H1 (cell line): ENCODE data around the gene ZBTB18. TPM values are rescaled to one million over a fixed set of nuclear protein-coding genes. Genes with fewer than 3 reads are reported as not detected.

Source experiments
- CTCF ChIA-PET: fragments of 300-600 bp; sonication (Branson Sonifier 250); formaldehyde crosslinking; loops from one replicate; lab custom pipeline; 2021; ENCODE audit not compliant: partially characterized antibody; lab: Charles Lee
- POLR2A ChIA-PET: fragments of 300-600 bp; sonication (Branson Sonifier 250); formaldehyde crosslinking; loops from one replicate; lab custom pipeline; 2021; ENCODE audit warnings: inconsistent platforms; ENCODE audit not compliant: partially characterized antibody; lab: Charles Lee
- DNase-seq, 2 experiments: peaks; one replicate each; pipeline versions ENCODE4 v3.0.0 to v3.0.0-alpha.2; 2010 to 2022; ENCODE audit warnings: low spot score in 2 of 2, low read depth in 1 of 2, mixed read lengths in 1 of 2
- FAIRE-seq: peaks from 2 replicates; lab custom pipeline; 2011; peaks lifted over from hg19 to GRCh38; lab: Jason Lieb, UNC
- H2AFZ ChIP-seq: 2 replicates; pipeline ENCODE4 v1.8.1; 2012; ENCODE audit warnings: low read length, inconsistent platforms
- H2AK5ac ChIP-seq: 2 replicates; pipeline ENCODE4 v1.6.1; 2013; ENCODE audit warnings: low read depth, low read length
- H2BK120ac ChIP-seq: replicated peaks from 2 replicates; pipeline ENCODE3; 2013; ENCODE audit warnings: low read depth, low read length, inconsistent platforms
- H2BK12ac ChIP-seq: 2 replicates; pipeline ENCODE4 v1.6.1; 2013; ENCODE audit warnings: low read depth, low read length
- H2BK15ac ChIP-seq: 2 replicates; pipeline ENCODE4 v1.6.1; 2013; ENCODE audit warnings: low read length
- H2BK20ac ChIP-seq: 2 replicates; pipeline ENCODE4 v1.6.1; 2013; ENCODE audit warnings: low read length
- H2BK5ac ChIP-seq: 2 replicates; pipeline ENCODE4 v1.6.1; 2013; ENCODE audit warnings: low read depth, low read length
- H3K14ac ChIP-seq: 2 replicates; pipeline ENCODE4 v1.6.1; 2013; ENCODE audit warnings: inconsistent platforms; ENCODE audit not compliant: insufficient read length
- H3K18ac ChIP-seq: 2 replicates; pipeline ENCODE4 v1.6.1; 2013; ENCODE audit warnings: low read length; ENCODE audit errors: extremely low read depth
- H3K23ac ChIP-seq: 2 replicates; pipeline ENCODE4 v1.6.1; 2013; ENCODE audit warnings: inconsistent platforms; ENCODE audit not compliant: insufficient read length
- H3K23me2 ChIP-seq: 2 replicates; pipeline ENCODE4 v1.6.1; 2013; ENCODE audit warnings: low read depth, low read length
- H3K27ac ChIP-seq: 2 replicates; pipeline ENCODE4 v1.6.1; 2011; ENCODE audit warnings: low read depth, low read length, inconsistent platforms
- H3K27me3 ChIP-seq, 4 experiments: replicated peaks in 1 of 4; 1 replicate in 1 of 4; 2 replicates in 3 of 4; pipeline versions ENCODE4 v1.6.1 to v1.8.1; 2011 to 2013; ENCODE audit warnings: low read length in 3 of 4, mild to moderate bottlenecking in 3 of 4, inconsistent platforms in 2 of 4, mixed read lengths in 2 of 4, moderate library complexity in 1 of 4; ENCODE audit not compliant: control insufficient read depth in 3 of 4, insufficient read depth in 3 of 4; ENCODE audit errors: extremely low read depth in 1 of 4
- H3K36me3 ChIP-seq, 4 experiments: 2 replicates each; pipeline versions ENCODE4 v1.6.1 to v1.8.1; 2011 to 2013; ENCODE audit warnings: mild to moderate bottlenecking in 4 of 4, low read length in 3 of 4, moderate library complexity in 2 of 4, control low read depth in 1 of 4, inconsistent platforms in 1 of 4; ENCODE audit not compliant: insufficient read depth in 4 of 4, control insufficient read depth in 2 of 4
- H3K4ac ChIP-seq: replicated peaks from 2 replicates; pipeline ENCODE3; 2013; ENCODE audit warnings: low read length, low read depth, mixed read lengths, inconsistent platforms; ENCODE audit not compliant: insufficient read length
- H3K4me1 ChIP-seq, 4 experiments: replicated peaks in 1 of 4; 1 replicate in 1 of 4; 2 replicates in 3 of 4; pipeline versions ENCODE4 v1.6.1 to v1.8.1; 2011 to 2013; ENCODE audit warnings: low read length in 3 of 4, inconsistent platforms in 2 of 4, mixed read lengths in 1 of 4; ENCODE audit not compliant: insufficient read depth in 4 of 4, control insufficient read depth in 3 of 4
- H3K4me2 ChIP-seq, 2 experiments: 2 replicates each; pipeline versions ENCODE4 v1.6.1 to v1.8.1; 2011 to 2013; ENCODE audit warnings: low read depth in 2 of 2, low read length in 2 of 2, control low read depth in 1 of 2, inconsistent platforms in 1 of 2, mild to moderate bottlenecking in 1 of 2; ENCODE audit not compliant: insufficient read depth in 1 of 2
- H3K4me3 ChIP-seq, 4 experiments: fragments of 200-600, 300-600 bp in 1 of 4; sonication (generic), shearing (Covaris generic), sonication (Bioruptor Twin) in 1 of 4; 2 replicates each; pipeline versions ENCODE4 v1.5.1 to v1.8.1; 2011 to 2016; ENCODE audit warnings: low read length in 4 of 4, low read depth in 3 of 4, control low read depth in 2 of 4, inconsistent platforms in 2 of 4, mild to moderate bottlenecking in 2 of 4, mixed read lengths in 1 of 4, moderate library complexity in 1 of 4; ENCODE audit not compliant: insufficient read depth in 2 of 4; ENCODE audit errors: extremely low read depth in 1 of 4
- H3K56ac ChIP-seq: replicated peaks from 2 replicates; pipeline ENCODE3; 2013; ENCODE audit warnings: low read depth, mild to moderate bottlenecking, mixed read lengths, low read length, inconsistent platforms; ENCODE audit not compliant: insufficient read length
- H3K79me1 ChIP-seq: 2 replicates; pipeline ENCODE4 v1.6.1; 2013; ENCODE audit warnings: low read depth, low read length, control low read depth
- H3K79me2 ChIP-seq, 2 experiments: 2 replicates each; pipeline versions ENCODE4 v1.6.1 to v1.8.1; 2012 to 2013; ENCODE audit warnings: low read length in 2 of 2, mild to moderate bottlenecking in 2 of 2, inconsistent platforms in 1 of 2; ENCODE audit not compliant: insufficient read depth in 2 of 2, control insufficient read depth in 1 of 2
- H3K9ac ChIP-seq, 4 experiments: replicated peaks in 1 of 4; 1 replicate in 1 of 4; 2 replicates in 3 of 4; pipeline versions ENCODE4 v1.6.1 to v1.8.1; 2011 to 2013; ENCODE audit warnings: low read depth in 3 of 4, low read length in 3 of 4, control low read depth in 2 of 4, mild to moderate bottlenecking in 2 of 4, moderate library complexity in 2 of 4, inconsistent platforms in 1 of 4; ENCODE audit errors: extremely low read depth in 1 of 4
- H3K9me3 ChIP-seq, 2 experiments: 2 replicates each; pipeline versions ENCODE4 v1.6.1 to v1.8.1; 2012 to 2013; ENCODE audit warnings: mild to moderate bottlenecking in 2 of 2, moderate library complexity in 2 of 2, control low read depth in 1 of 2, inconsistent platforms in 1 of 2, low read depth in 1 of 2, low read length in 1 of 2, mixed read lengths in 1 of 2; ENCODE audit not compliant: insufficient read depth in 2 of 2
- H4K20me1 ChIP-seq, 2 experiments: replicated peaks in 1 of 2; 2 replicates each; pipeline versions ENCODE3 to v1.8.1; 2011 to 2013; ENCODE audit warnings: inconsistent platforms in 2 of 2, low read length in 2 of 2, mild to moderate bottlenecking in 1 of 2; ENCODE audit not compliant: insufficient read depth in 2 of 2, control insufficient read depth in 1 of 2
- H4K5ac ChIP-seq: 2 replicates; pipeline ENCODE4 v1.6.1; 2013; ENCODE audit warnings: low read length, low read depth, mixed read lengths, inconsistent platforms; ENCODE audit not compliant: insufficient read length
- H4K8ac ChIP-seq: 2 replicates; pipeline ENCODE4 v1.8.0; 2013; ENCODE audit warnings: mild to moderate bottlenecking, moderate library complexity, low read length, inconsistent platforms; ENCODE audit not compliant: insufficient read depth; ENCODE audit errors: extremely low read depth
- H4K91ac ChIP-seq: replicated peaks from 2 replicates; pipeline ENCODE3; 2013; ENCODE audit warnings: low read length, mixed read lengths, inconsistent platforms; ENCODE audit not compliant: insufficient read length
- BACH1 ChIP-seq: IDR thresholded peaks from 2 replicates; pipeline ENCODE4 v1.6.1; 2012; ENCODE audit warnings: low read length, improper control_type of control experiment
- CREB1 ChIP-seq: IDR thresholded peaks from 2 replicates; pipeline ENCODE4 v1.6.1; 2012; ENCODE audit warnings: inconsistent platforms
- HDAC2 ChIP-seq, 2 experiments: fragments of 300-600 bp in 1 of 2; sonication (generic) in 1 of 2; IDR thresholded peaks; 2 replicates each; pipeline ENCODE4 v1.6.1; 2011 to 2012; ENCODE audit warnings: low read depth in 2 of 2, low read length in 2 of 2, mild to moderate bottlenecking in 2 of 2, moderate library complexity in 2 of 2, borderline replicate concordance in 1 of 2, inconsistent platforms in 1 of 2
- RAD21 ChIP-seq, 2 experiments: IDR thresholded peaks in 1 of 2; conservative IDR thresholded peaks in 1 of 2; 2 replicates each; pipeline ENCODE4 v1.6.1; 2011; ENCODE audit warnings: low read depth in 2 of 2, low read length in 2 of 2, improper control_type of control experiment in 1 of 2, inconsistent platforms in 1 of 2, mild to moderate bottlenecking in 1 of 2, moderate library complexity in 1 of 2
- ZNF274 ChIP-seq: IDR thresholded peaks from 2 replicates; pipeline ENCODE4 v1.7.0; 2012; ENCODE audit warnings: low read length, borderline replicate concordance; ENCODE audit errors: extremely low read depth
- WGBS, 2 experiments: shearing (Covaris generic) in 1 of 2; methylation state at CpG; one replicate each; pipeline versions ENCODE4 v1.1.6 to v1.1.7; 2013 to 2015; ENCODE audit warnings: low lambda C conversion rate in 2 of 2, mixed read lengths in 2 of 2, inconsistent platforms in 1 of 2, low coverage in 1 of 2, missing lambda C conversion rate in 1 of 2; ENCODE audit not compliant: insufficient replicate concordance in 2 of 2, insufficient coverage in 1 of 2, insufficient read length in 1 of 2; ENCODE audit errors: extremely low coverage in 1 of 2, missing lambda C conversion rate in 1 of 2; 5-methylcytosine and 5-hydroxymethylcytosine counted together
- polyA plus RNA-seq, 7 experiments: library from polyadenylated mRNA; depleted of rRNA in 3 of 7; stranded (reverse) in 5 of 7; unstranded in 2 of 7; fragments of >200 nt in 5 of 7; fragments of 200-250 nt in 2 of 7; gene quantifications; 1 replicate in 5 of 7; 2 replicates in 1 of 7; 4 replicates in 1 of 7; pipeline versions ENCODE4 v1.2.1 to v1.2.3, GENCODE V29; 2011 to 2013; ENCODE audit warnings: missing spikeins in 2 of 7, mixed read lengths in 2 of 7
- total RNA-seq: library from RNA; stranded (reverse); fragmentation: NEBNext Ultra II Directional; extraction: Animal tissue kit (Norgen Biotek cat#: 25700); gene quantifications from 2 replicates; pipeline ENCODE4 v1.2.1, GENCODE V29; 2021
- TF ChIP-seq, protein P1 (sequence below): IDR thresholded peaks from 2 replicates; pipeline ENCODE4 v1.6.1; 2012; ENCODE audit warnings: inconsistent platforms

ZBTB18 gene
- total and polyA plus RNA-seq, 2 of the 8 experiments (the other 6 are each of a cell fraction or from before 2014, with no cell fraction given): 8.5 to 14.4 TPM

DNA sequence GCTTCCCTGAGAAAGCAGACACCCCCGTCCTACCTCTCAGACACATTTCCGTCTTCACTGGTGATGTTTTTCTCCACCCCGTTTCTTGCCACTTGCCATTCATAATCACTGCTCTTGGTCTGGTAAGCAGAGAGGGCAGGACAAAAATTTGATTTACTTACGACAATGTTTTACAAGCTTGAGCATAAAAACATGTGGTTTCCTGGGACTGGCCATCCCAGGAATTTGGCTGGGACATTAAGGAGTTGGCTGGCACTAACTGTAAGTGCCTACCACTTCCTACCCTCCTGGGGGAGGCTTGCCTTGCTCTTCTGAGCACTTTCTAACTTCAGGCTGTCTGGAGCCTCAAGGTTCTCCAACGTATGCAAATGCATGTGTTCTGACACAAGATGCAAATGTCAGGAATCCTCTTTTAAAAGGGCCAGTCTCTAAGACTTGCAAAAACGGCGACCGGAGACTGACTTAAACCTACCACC, 24.2 kb downstream of the ZBTB18 start:
- peak overlapping the region; percentile 57; the same call in 1 of the 2 replicates for H2AFZ ChIP-seq
- no peak overlapping the region for H2BK12ac ChIP-seq
- DNase-seq (peak in 1 of 2 experiments; percentile 45), FAIRE-seq (peak; percentile 42)
- H3K4me1 ChIP-seq: peaks cover 0 to 6% (median 4%) of the 10 kb centered on the region in 4 experiments; a peak in 5 of 7 replicates
- H3K4me3 ChIP-seq: no peak overlapping the region
- no peak overlapping the region for H4K8ac ChIP-seq
- H2BK20ac ChIP-seq: peak overlapping the region; percentile 43; the same call in 1 of the 2 replicates
- peak overlapping the region in 1 of 2 experiments; percentile 41; a peak in 2 of 4 replicates for H3K4me2 ChIP-seq
- no peak overlapping the region for H3K14ac ChIP-seq
- no peak overlapping the region for H3K56ac ChIP-seq
- H3K23ac ChIP-seq: no peak overlapping the region
- H3K27me3 ChIP-seq: peaks cover 0 to 2% (median 0%) of the 10 kb centered on the region in 4 experiments; a peak in 1 of 7 replicates
- H2AK5ac ChIP-seq: no peak overlapping the region
- 56% methylated on average over 8 of the region's 8 CpGs; no CpG with 5 or more reads in 1 of the 2 experiments for WGBS, 2 experiments
- H3K36me3 ChIP-seq: no peaks in the 10 kb centered on the region
- POLR2A ChIA-PET: no interaction called here
- no peaks in the 10 kb centered on the region for H4K20me1 ChIP-seq
- H2BK15ac ChIP-seq: no peak overlapping the region
- CTCF ChIA-PET: interaction anchor here (0.8 to 1.0 kb wide), 2 partner anchors 12 to 388 kb away, joined by 3 to 5 read pairs; no protein-coding TSS in a partner anchor
- H4K91ac ChIP-seq: no peak overlapping the region
- no peak overlapping the region for H3K27ac ChIP-seq
- H3K23me2 ChIP-seq: 0 out of 2 replicates have a peak, but pooled peaks cover 3% of the 10 kb centered on the region
- no peak overlapping the region; the same call in 1 of the 2 replicates for H3K18ac ChIP-seq
- H3K4ac ChIP-seq: no peak overlapping the region
- H4K5ac ChIP-seq: no peak overlapping the region
- no peaks in the 10 kb centered on the region for H3K79me2 ChIP-seq
- TF ChIP-seq HDAC2 (IDR thresholded peaks at IDR 0.05; ENCODE audit: borderline replicate concordance in 1 of 2, low read depth in 2 of 2, low read length in 2 of 2) (no peak), BACH1 (no peak), RAD21 (IDR thresholded peaks at IDR 0.05 in 1 of 2, conservative IDR thresholded peaks at IDR 0.05 in 1 of 2; ENCODE audit: low read depth in 2 of 2, low read length in 2 of 2) (no peak), CREB1 (no peak), ZNF274 (no peak)
- TF ChIP-seq, protein P1, sequence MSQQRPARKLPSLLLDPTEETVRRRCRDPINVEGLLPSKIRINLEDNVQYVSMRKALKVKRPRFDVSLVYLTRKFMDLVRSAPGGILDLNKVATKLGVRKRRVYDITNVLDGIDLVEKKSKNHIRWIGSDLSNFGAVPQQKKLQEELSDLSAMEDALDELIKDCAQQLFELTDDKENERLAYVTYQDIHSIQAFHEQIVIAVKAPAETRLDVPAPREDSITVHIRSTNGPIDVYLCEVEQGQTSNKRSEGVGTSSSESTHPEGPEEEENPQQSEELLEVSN: no peak
- H3K9ac ChIP-seq: no peak overlapping the region
- no peaks in the 10 kb centered on the region for H3K9me3 ChIP-seq
- no peaks in the 10 kb centered on the region for H3K79me1 ChIP-seq
- H2BK120ac ChIP-seq: no peak overlapping the region
- H2BK5ac ChIP-seq: 0 out of 2 replicates have a peak overlapping the region, but pooled peaks have one; percentile 11
